SU-DHL-6 (cell line): ENCODE measurements around the gene SLCO1C1.

ENCODE experiments used
- H2AFZ ChIP-seq: fragments of 200-600 bp; sonication (generic); 2 replicates; pipeline ENCODE4 v1.6.1; 2014; ENCODE audit warnings: low read depth, mild to moderate bottlenecking, moderate library complexity, mixed read lengths, antibody characterized with exemption, low read length; ENCODE audit not compliant: severe bottlenecking
- H3F3A ChIP-seq: fragments of 200-600 bp; shearing (Covaris generic); 2 replicates; pipeline ENCODE4 v1.6.0; 2016; ENCODE audit warnings: antibody characterized with exemption, mild to moderate bottlenecking; ENCODE audit not compliant: insufficient read depth
- H3K27ac ChIP-seq: fragments of 200-600 bp; sonication (generic); 2 replicates; pipeline ENCODE4 v1.5.1; 2016; ENCODE audit warnings: low read depth, mild to moderate bottlenecking, low read length, moderate library complexity, mixed read lengths
- H3K27me3 ChIP-seq: fragments of 200-600 bp; sonication (generic), shearing (Covaris generic); 2 replicates; pipeline ENCODE4 v1.6.0; 2014; ENCODE audit warnings: mild to moderate bottlenecking, low read length
- H3K36me3 ChIP-seq: fragments of 200-600 bp; sonication (generic); 2 replicates; pipeline ENCODE4 v1.6.1; 2014; ENCODE audit warnings: mild to moderate bottlenecking, low read length, mixed read lengths
- H3K4me2 ChIP-seq: fragments of 300-600, 200-600 bp; shearing (Covaris generic), sonication (generic); 2 replicates; pipeline ENCODE4 v1.6.0; 2014; ENCODE audit warnings: low read length, low read depth, mild to moderate bottlenecking; ENCODE audit not compliant: poor library complexity, severe bottlenecking
- H3K4me3 ChIP-seq: fragments of 200-600 bp; sonication (generic); 2 replicates; pipeline ENCODE4 v1.5.1; 2014; ENCODE audit warnings: antibody characterized with exemption, low read length, mild to moderate bottlenecking, mixed read lengths; ENCODE audit not compliant: insufficient read depth, poor library complexity, severe bottlenecking
- H3K79me2 ChIP-seq: fragments of 200-600 bp; sonication (generic); 2 replicates; pipeline ENCODE4 v1.6.1; 2014; ENCODE audit warnings: mild to moderate bottlenecking, low read length, moderate library complexity; ENCODE audit not compliant: insufficient read depth
- H3K9ac ChIP-seq: fragments of 200-600 bp; sonication (generic); 2 replicates; pipeline ENCODE4 v1.7.0; 2014; ENCODE audit warnings: mild to moderate bottlenecking, low read length
- H3K9me2 ChIP-seq: fragments of 200-600 bp; sonication (generic); replicated peaks from 2 replicates; pipeline ENCODE4 v1.6.1; 2014; ENCODE audit warnings: low read length; ENCODE audit not compliant: insufficient read depth
- H3K9me3 ChIP-seq: fragments of 200-600 bp; sonication (generic); 2 replicates; pipeline ENCODE4 v1.6.1; 2014; ENCODE audit warnings: low read length, mixed read lengths; ENCODE audit not compliant: insufficient read depth
- H4K20me1 ChIP-seq: fragments of 200-600 bp; sonication (generic); 2 replicates; pipeline ENCODE4 v1.6.1; 2014; ENCODE audit warnings: low read depth, mild to moderate bottlenecking, antibody characterized with exemption, low read length, moderate library complexity, mixed read lengths
- EZH2phosphoT487 ChIP-seq: fragments of 200-600 bp; sonication (generic), shearing (Covaris generic); conservative IDR thresholded peaks from 2 replicates; pipeline ENCODE4 v1.6.1; 2018; ENCODE audit warnings: mild to moderate bottlenecking, antibody characterized with exemption, low read length, moderate library complexity, mixed read lengths
- TF ChIP-seq, protein P1 (sequence below): fragments of 200-600 bp; sonication (generic); IDR thresholded peaks from one replicate; pipeline ENCODE4 v1.5.1; 2017; ENCODE audit warnings: antibody characterized with exemption, mild to moderate bottlenecking, low read length, moderate library complexity; ENCODE audit not compliant: insufficient read depth, poor library complexity, severe bottlenecking

Gene SLCO1C1

DNA sequence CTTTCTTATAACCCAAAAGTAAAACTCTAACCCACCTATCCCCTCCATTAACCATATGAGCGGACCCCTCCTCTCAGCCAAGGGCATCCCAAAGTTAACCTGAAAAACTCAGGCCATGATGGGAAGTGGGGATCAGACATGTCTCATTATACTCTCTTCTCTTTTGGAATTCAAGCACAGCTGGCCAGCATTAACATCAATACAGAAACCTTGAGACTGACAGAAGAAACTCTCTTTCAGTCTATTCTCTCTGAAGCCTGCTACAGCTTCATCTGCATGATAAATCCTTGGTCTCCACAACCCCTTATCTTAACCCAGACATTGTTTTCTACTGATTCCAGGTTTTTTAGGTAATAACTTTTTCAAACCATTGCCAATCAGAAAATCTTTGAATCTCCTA lies 97.8 kb downstream of the SLCO1C1 start:
- H2AFZ ChIP-seq, result no peak overlapping the region
- H3K9ac ChIP-seq, result no peak overlapping the region
- H3K9me3 ChIP-seq, result no peaks in the 10 kb centered on the region
- H3K4me2 ChIP-seq, result no peak overlapping the region
- no peaks in the 10 kb centered on the region for H4K20me1 ChIP-seq
- H3K27me3 ChIP-seq, result no peaks in the 10 kb centered on the region
- H3K79me2 ChIP-seq, result no peaks in the 10 kb centered on the region
- H3K36me3 ChIP-seq, result no peaks in the 10 kb centered on the region
- TF ChIP-seq EZH2phosphoT487, result no peak
- TF ChIP-seq, protein P1, sequence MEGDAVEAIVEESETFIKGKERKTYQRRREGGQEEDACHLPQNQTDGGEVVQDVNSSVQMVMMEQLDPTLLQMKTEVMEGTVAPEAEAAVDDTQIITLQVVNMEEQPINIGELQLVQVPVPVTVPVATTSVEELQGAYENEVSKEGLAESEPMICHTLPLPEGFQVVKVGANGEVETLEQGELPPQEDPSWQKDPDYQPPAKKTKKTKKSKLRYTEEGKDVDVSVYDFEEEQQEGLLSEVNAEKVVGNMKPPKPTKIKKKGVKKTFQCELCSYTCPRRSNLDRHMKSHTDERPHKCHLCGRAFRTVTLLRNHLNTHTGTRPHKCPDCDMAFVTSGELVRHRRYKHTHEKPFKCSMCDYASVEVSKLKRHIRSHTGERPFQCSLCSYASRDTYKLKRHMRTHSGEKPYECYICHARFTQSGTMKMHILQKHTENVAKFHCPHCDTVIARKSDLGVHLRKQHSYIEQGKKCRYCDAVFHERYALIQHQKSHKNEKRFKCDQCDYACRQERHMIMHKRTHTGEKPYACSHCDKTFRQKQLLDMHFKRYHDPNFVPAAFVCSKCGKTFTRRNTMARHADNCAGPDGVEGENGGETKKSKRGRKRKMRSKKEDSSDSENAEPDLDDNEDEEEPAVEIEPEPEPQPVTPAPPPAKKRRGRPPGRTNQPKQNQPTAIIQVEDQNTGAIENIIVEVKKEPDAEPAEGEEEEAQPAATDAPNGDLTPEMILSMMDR, result no peak
- H3F3A ChIP-seq, result no peaks in the 10 kb centered on the region
- H3K27ac ChIP-seq, result no peak overlapping the region
- H3K4me3 ChIP-seq, result no peak overlapping the region
- H3K9me2 ChIP-seq, result no peaks in the 10 kb centered on the region

DNA sequence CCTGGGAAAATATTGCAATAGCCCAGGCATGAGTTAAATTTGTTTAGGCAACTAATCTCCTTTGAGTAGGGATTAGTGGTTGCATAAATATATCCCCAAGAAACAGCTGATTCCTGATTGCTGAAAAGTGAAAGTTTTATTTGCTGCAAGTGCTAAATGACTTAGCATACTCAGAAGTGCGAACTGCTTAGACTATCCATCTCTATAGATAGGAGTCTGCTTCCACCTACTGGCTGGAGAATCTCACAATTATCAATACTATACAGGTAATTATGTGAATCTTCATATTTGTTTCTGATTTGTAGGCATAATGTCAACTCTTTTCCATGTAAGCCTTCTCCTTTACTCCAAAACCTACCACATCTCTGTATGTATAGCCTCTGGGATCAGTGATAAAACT lies 103.4 kb downstream of the SLCO1C1 start:
- TF ChIP-seq EZH2phosphoT487, result no peak
- TF ChIP-seq, protein P1, result no peak
- H3K36me3 ChIP-seq, result no peaks in the 10 kb centered on the region
- no peaks in the 10 kb centered on the region for H3K9me2 ChIP-seq
- H3K4me2 ChIP-seq, result no peak overlapping the region
- H4K20me1 ChIP-seq, result no peaks in the 10 kb centered on the region
- no peak overlapping the region for H3K9ac ChIP-seq
- H2AFZ ChIP-seq, result no peak overlapping the region
- no peak overlapping the region for H3K4me3 ChIP-seq
- no peak overlapping the region for H3K27ac ChIP-seq
- H3K9me3 ChIP-seq, result no peaks in the 10 kb centered on the region
- no peaks in the 10 kb centered on the region for H3F3A ChIP-seq
- H3K79me2 ChIP-seq, result no peaks in the 10 kb centered on the region
- no peaks in the 10 kb centered on the region for H3K27me3 ChIP-seq

DNA sequence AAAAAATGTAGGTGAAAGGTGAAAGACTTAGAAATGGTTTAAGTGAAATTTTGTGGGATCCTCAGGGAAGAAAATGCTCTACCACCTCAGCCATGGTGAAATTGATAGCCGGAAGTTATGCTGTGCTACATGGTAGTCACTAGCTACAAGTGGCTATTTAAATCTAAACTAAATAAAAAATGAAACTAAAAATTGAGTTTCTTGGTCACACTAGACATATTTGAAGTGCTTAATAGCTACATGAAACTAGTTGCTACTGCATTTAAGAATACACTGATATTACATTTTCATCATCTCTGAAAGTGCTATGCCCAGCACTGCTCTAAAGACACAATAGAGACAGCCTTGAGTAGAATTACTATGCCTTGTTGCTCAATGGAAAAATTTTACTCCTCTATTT lies 105.0 kb downstream of the SLCO1C1 start:
- Histone ChIP-seq H3K4me3 (no peak overlapping the region), H3K4me2 (no peak overlapping the region), H3K36me3 (no peaks in the 10 kb centered on the region), H3F3A (no peaks in the 10 kb centered on the region), H3K9me3 (no peaks in the 10 kb centered on the region), H3K9me2 (no peaks in the 10 kb centered on the region), H3K27ac (no peak overlapping the region), H3K9ac (no peak overlapping the region), H3K27me3 (no peaks in the 10 kb centered on the region), H4K20me1 (no peaks in the 10 kb centered on the region), H3K79me2 (no peaks in the 10 kb centered on the region), H2AFZ (no peak overlapping the region)
- TF ChIP-seq, protein P1, result no peak
- no peak for TF ChIP-seq EZH2phosphoT487

DNA sequence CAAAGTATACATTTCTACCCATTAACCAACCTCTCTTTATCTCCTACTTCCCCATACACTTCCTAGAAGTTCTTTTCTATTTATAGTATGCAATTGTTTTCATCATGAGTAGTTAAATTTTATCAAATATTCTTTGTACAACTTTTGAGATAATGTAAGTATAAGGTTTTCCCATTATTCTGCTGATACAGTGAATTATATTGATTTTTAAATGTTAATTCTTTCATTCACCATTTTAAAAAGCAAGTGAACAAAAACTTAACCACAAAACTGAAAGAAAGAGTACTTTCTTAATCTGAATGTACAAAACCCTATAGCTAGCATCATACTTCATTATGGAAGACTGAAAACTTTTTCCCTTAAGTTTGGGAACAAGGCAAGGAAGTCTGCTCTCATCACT lies 105.9 kb downstream of the SLCO1C1 start:
- no peak overlapping the region for H3K4me2 ChIP-seq

More for the DNA sequence above, 105.9 kb downstream of the SLCO1C1 start:
- Histone ChIP-seq H3K27me3 (no peaks in the 10 kb centered on the region), H3K9me2 (no peaks in the 10 kb centered on the region), H3F3A (no peaks in the 10 kb centered on the region), H3K9ac (no peak overlapping the region), H3K36me3 (no peaks in the 10 kb centered on the region), H3K27ac (no peak overlapping the region), H3K4me3 (no peak overlapping the region), H2AFZ (no peak overlapping the region), H4K20me1 (no peaks in the 10 kb centered on the region), H3K79me2 (no peaks in the 10 kb centered on the region), H3K9me3 (no peaks in the 10 kb centered on the region)
- TF ChIP-seq, protein P1, result no peak
- TF ChIP-seq EZH2phosphoT487, result no peak
